ENCODE measurements around the gene ZNF107.

DNA sequence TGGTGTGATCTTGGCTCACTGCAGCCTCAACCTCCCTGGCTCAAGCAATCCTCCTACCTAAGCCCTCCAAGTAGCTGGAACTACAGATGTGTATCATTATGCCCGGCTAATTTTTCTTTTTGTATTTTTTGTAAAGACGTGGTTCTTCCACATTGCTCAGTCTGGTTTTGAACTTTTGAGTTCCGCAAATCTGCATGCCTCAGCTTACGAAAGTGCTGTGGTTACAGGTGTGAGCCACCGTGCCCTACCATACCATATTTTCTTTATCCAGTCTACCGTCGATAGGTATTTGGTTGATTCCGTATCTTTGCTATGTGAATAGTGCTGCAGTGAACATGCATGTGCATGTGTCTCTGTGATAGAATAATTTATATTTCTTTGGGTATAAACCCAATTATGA lies 6.5 kb downstream of the ZNF107 start:
- TF ChIP-seq L3MBTL2 (conservative IDR thresholded peaks at IDR 0.05) (no peak), ZNF384 (IDR thresholded peaks at IDR 0.05) (no peak), HDGF (IDR thresholded peaks at IDR 0.05; ENCODE audit: borderline replicate concordance) (no peak), BHLHE40 (IDR thresholded peaks at IDR 0.05; ENCODE audit: borderline replicate concordance) (no peak), FOXM1 (IDR thresholded peaks at IDR 0.05; ENCODE audit: borderline replicate concordance) (no peak), FOXA1 (IDR thresholded peaks at IDR 0.05) (no peak), FOXK2 (IDR thresholded peaks at IDR 0.05) (no peak), TARDBP (IDR thresholded peaks at IDR 0.05) (no peak), SP1 (IDR thresholded peaks at IDR 0.05) (no peak), LEF1 (IDR thresholded peaks at IDR 0.05; ENCODE audit: borderline replicate concordance) (no peak), CTBP1 (IDR thresholded peaks at IDR 0.05; ENCODE audit: borderline replicate concordance) (no peak), SUZ12 (IDR thresholded peaks at IDR 0.05) (no peak), NFRKB (IDR thresholded peaks at IDR 0.05) (no peak)
